ENCODE measurements around the gene SAG. TPM values are rescaled to one million over a fixed set of nuclear protein-coding genes. Genes with fewer than 3 reads are reported as not detected.

Gene SAG
- total RNA-seq, 3 donors from 2014 or later = not detected

GRCh38 chr2:233384015-233384414, 76.4 kb downstream of the SAG start:
- no peak for TF ChIP-seq POLR2AphosphoS5 (IDR thresholded peaks at IDR 0.05)
- TF ChIP-seq POLR2A (IDR thresholded peaks at IDR 0.05) = no peak
- TF ChIP-seq CTCF (IDR thresholded peaks at IDR 0.05) = no peak
- no peaks in the 10 kb centered on the region for H3K27me3 ChIP-seq
- no peaks in the 10 kb centered on the region for H3K9me3 ChIP-seq
- no peak overlapping the region for H3K4me3 ChIP-seq
- no peaks in the 10 kb centered on the region for H3K36me3 ChIP-seq
- no peak for DNase-seq (ENCODE audit: low spot score in 2 of 2)
- intact Hi-C loops (cut with DNase I; ENCODE audit: low total_unique reads) = no loop called here
- no peak overlapping the region for H3K27ac ChIP-seq
- H3K4me1 ChIP-seq = peaks cover 5 to 9% of the 10 kb centered on the region in 2 donors

- Histone ChIP-seq H3K36me3 (no peaks in the 10 kb centered on the region), H3K4me1 (peaks cover 5 to 9% of the 10 kb centered on the region in 2 donors), H3K9me3 (no peaks in the 10 kb centered on the region), H3K27me3 (no peaks in the 10 kb centered on the region), H3K27ac (peak overlapping the region in 1 of 2 donors; percentile 25), H3K4me3 (no peak overlapping the region)
- peak in 1 of 2 donors; percentile 55 for DNase-seq (ENCODE audit: low spot score in 2 of 2)
- no peak for TF ChIP-seq CTCF (IDR thresholded peaks at IDR 0.05)
- no peak for TF ChIP-seq POLR2AphosphoS5 (IDR thresholded peaks at IDR 0.05)
- no peak for TF ChIP-seq POLR2A (IDR thresholded peaks at IDR 0.05)
- intact Hi-C loops (cut with DNase I; ENCODE audit: low total_unique reads) = no loop called here
Measured at GRCh38 chr2:233384811-233385488, 77.3 kb downstream of the SAG start.

- Histone ChIP-seq H3K4me1 (peaks cover 5 to 9% of the 10 kb centered on the region in 2 donors), H3K27ac (peak overlapping the region in 1 of 2 donors; percentile 25), H3K9me3 (no peaks in the 10 kb centered on the region), H3K36me3 (no peaks in the 10 kb centered on the region), H3K4me3 (no peak overlapping the region), H3K27me3 (no peaks in the 10 kb centered on the region)
- no peak for DNase-seq (ENCODE audit: low spot score in 2 of 2)
- TF ChIP-seq CTCF (IDR thresholded peaks at IDR 0.05) (no peak), POLR2AphosphoS5 (IDR thresholded peaks at IDR 0.05) (no peak), POLR2A (IDR thresholded peaks at IDR 0.05) (no peak)
- intact Hi-C loops (cut with DNase I; ENCODE audit: low total_unique reads) = no loop called here
Measured at GRCh38 chr2:233385489-233386044, 78.0 kb downstream of the SAG start.

DNA sequence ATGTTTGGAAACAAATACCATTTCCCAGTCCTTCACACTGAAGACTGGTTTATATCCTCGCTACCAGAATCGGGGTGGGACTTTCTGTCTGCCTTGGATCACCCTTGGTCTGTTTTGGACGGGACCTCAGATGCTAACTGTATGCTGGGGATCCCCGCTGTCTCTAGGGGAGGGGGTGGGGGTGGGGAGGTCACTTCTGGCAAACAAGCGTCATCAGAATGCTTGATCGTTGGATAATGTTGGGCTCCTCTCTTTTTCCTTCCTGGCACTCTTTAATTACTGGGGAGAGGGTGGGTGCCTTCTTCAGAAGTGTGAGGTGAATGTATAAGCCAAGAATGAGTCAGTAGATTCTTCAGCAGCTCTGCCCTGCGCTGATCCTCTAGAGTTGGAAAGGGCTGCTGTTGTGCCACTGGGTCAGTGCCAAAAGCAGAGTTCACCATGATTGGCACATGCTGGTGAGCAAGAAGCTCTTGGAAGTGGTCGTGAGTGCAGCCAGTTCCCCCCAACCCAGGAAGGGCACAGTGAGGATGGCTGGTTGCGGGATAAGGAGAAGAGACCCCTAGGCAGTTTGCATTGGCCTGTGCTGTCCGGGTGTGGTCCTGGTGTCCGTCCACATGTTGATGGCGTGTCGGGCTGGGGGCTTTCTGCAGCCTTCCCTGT, 78.9 kb downstream of the SAG start:
- no peak for DNase-seq (ENCODE audit: low spot score in 2 of 2)
- H3K27me3 ChIP-seq = no peaks in the 10 kb centered on the region
- H3K4me3 ChIP-seq = no peak overlapping the region
- TF ChIP-seq POLR2AphosphoS5 (IDR thresholded peaks at IDR 0.05) = no peak
- TF ChIP-seq CTCF (IDR thresholded peaks at IDR 0.05) = no peak
- TF ChIP-seq POLR2A (IDR thresholded peaks at IDR 0.05) = no peak
- intact Hi-C loops (cut with DNase I; ENCODE audit: low total_unique reads) = no loop called here
- H3K4me1 ChIP-seq = peaks cover 5 to 9% of the 10 kb centered on the region in 2 donors
- no peaks in the 10 kb centered on the region for H3K36me3 ChIP-seq
- H3K9me3 ChIP-seq = no peaks in the 10 kb centered on the region
- H3K27ac ChIP-seq = peak overlapping the region; percentile 70 to 83

DNA sequence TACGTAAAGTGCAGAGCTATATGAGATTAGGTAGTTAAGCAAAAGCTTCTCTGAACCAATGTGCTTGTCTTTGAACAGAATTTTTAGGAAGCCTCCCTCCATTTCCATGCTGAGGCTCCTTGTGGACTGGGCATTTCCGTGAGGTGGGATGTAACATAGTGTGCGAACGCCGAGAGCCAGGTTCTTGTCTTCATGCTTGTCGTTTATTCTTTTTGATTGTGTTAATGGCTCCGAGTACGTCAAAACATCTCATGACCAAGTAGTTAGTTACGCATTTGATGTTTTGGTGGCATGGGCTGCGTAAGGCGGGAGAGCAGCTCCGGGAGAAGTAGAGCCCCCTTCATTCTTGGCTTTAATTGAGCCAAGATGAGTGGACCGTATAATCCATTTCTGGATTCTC, 79.6 kb downstream of the SAG start:
- H3K27me3 ChIP-seq = no peaks in the 10 kb centered on the region
- H3K4me3 ChIP-seq = peak overlapping the region in 2 of 3 donors; percentile 24 to 56
- TF ChIP-seq POLR2A (IDR thresholded peaks at IDR 0.05) = no peak
- H3K27ac ChIP-seq = peak overlapping the region; percentile 70 to 83
- DNase-seq (ENCODE audit: low spot score in 2 of 2) = no peak
- no peaks in the 10 kb centered on the region for H3K36me3 ChIP-seq
- H3K4me1 ChIP-seq = peaks cover 5 to 9% of the 10 kb centered on the region in 2 donors
- no peaks in the 10 kb centered on the region for H3K9me3 ChIP-seq
- intact Hi-C loops (cut with DNase I; ENCODE audit: low total_unique reads) = no loop called here

Data from breast epithelium (tissue), 4 donors.